SK-N-SH treated with all-trans-retinoic acid at 6 μM for 48 hours (cell line): ENCODE data around the gene TCTN1.

Source experiments
- ARNTL ChIP-seq: fragments of 450-650 bp; formaldehyde crosslinking; IDR thresholded peaks from 2 replicates; pipeline ENCODE4 v1.5.0; 2020; ENCODE audit warnings: low read depth, mild to moderate bottlenecking, moderate library complexity, borderline replicate concordance
- GLIS3 ChIP-seq: fragments of 250-450 bp; sonication (Bioruptor Pico); IDR thresholded peaks from 2 replicates; pipeline ENCODE4 v1.5.0; 2020; ENCODE audit warnings: mild to moderate bottlenecking, moderate library complexity
- ISL1 ChIP-seq: fragments of 250-450 bp; sonication (Bioruptor Pico); IDR thresholded peaks from 2 replicates; pipeline ENCODE4 v2.1.2; 2022; ENCODE audit warnings: mild to moderate bottlenecking, moderate library complexity
- PPARA ChIP-seq: fragments of 250-450 bp; sonication (Bioruptor Pico); IDR thresholded peaks from 2 replicates; pipeline ENCODE4 v1.5.0; 2020; ENCODE audit warnings: mild to moderate bottlenecking, borderline replicate concordance
- RARB ChIP-seq: fragments of 250-450 bp; sonication (Bioruptor Pico); IDR thresholded peaks from 2 replicates; pipeline ENCODE4 v1.8.0; 2021; ENCODE audit warnings: mild to moderate bottlenecking, moderate library complexity
- TCF4 ChIP-seq: fragments of 250-450 bp; sonication (Bioruptor Pico); IDR thresholded peaks from 2 replicates; pipeline ENCODE4 v1.8.0; 2021; ENCODE audit warnings: mild to moderate bottlenecking, moderate library complexity, borderline replicate concordance
- TOX ChIP-seq: fragments of 250-450 bp; sonication (Bioruptor Pico); IDR thresholded peaks from 2 replicates; pipeline ENCODE4 v1.8.0; 2021; ENCODE audit warnings: mild to moderate bottlenecking, moderate library complexity, borderline replicate concordance
- ZC3H10 ChIP-seq: fragments of 250-450 bp; sonication (Bioruptor Pico); IDR thresholded peaks from 2 replicates; pipeline ENCODE4 v1.5.1; 2021; ENCODE audit warnings: mild to moderate bottlenecking, moderate library complexity
- ZFP3 ChIP-seq: fragments of 250-450 bp; sonication (Bioruptor Pico); IDR thresholded peaks from 2 replicates; pipeline ENCODE4 v1.5.0; 2020; ENCODE audit warnings: mild to moderate bottlenecking, moderate library complexity
- ZNF565 ChIP-seq: fragments of 450-650 bp; formaldehyde crosslinking; conservative IDR thresholded peaks from 2 replicates; pipeline ENCODE4 v1.5.0; 2020; ENCODE audit warnings: low read depth, mild to moderate bottlenecking, moderate library complexity
- ZNF70 ChIP-seq: fragments of 450-650 bp; formaldehyde crosslinking; IDR thresholded peaks from 2 replicates; pipeline ENCODE4 v1.5.0; 2020; ENCODE audit warnings: mild to moderate bottlenecking, moderate library complexity
- TF ChIP-seq, protein P1 (sequence below): fragments of 250-450 bp; sonication (Bioruptor Pico); IDR thresholded peaks from 2 replicates; pipeline ENCODE4 v1.8.0; 2020; ENCODE audit warnings: mild to moderate bottlenecking, moderate library complexity, borderline replicate concordance
- TF ChIP-seq, protein P2 (sequence below): fragments of 250-450 bp; sonication (Bioruptor Pico); IDR thresholded peaks from 2 replicates; pipeline ENCODE4 v1.5.1; 2020; ENCODE audit warnings: low read depth, mild to moderate bottlenecking, moderate library complexity

DNA sequence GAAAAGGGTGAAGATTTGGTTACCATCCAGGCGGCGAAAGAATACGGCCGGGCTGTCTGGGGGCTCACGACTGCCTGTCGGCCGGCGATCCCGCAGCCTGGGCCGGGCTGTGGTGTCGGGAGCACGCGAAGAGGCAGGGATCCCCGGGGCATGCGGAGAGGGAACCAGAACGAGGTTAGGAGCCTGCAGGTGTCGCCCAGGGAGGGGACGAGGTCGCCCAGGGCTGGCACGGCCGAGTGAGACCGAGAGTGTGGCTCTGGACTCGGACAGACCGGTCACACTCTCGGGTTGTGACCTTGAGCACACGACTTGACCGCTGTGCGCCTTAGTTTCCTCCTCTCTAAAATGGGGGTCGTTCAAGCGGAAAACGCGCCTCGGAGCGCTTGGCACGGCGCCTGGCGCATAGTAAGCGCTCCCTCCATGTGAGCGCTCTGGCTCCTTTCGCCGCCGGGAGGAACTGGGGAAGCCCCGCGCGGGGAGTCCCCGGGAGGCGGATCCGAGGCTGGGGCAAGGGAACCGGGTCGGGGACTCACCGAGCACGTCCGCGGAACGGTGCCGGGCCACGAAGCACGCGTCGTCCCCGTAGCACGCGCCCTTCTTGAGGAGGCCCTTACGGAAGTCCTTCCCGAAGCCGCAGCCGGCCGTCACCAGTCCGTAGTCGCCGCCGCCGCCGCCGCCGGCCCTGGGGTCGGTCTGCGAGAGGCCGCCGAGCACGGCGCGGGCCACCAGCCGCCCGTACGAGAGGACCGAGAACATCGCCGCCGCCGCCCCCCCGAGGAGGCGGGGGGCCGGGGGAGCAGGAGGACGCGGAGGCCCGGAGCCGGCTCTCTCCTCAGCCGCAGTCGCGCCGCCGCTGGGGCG is 31.4 kb upstream of the TCTN1 start:
- TF ChIP-seq, protein P1, sequence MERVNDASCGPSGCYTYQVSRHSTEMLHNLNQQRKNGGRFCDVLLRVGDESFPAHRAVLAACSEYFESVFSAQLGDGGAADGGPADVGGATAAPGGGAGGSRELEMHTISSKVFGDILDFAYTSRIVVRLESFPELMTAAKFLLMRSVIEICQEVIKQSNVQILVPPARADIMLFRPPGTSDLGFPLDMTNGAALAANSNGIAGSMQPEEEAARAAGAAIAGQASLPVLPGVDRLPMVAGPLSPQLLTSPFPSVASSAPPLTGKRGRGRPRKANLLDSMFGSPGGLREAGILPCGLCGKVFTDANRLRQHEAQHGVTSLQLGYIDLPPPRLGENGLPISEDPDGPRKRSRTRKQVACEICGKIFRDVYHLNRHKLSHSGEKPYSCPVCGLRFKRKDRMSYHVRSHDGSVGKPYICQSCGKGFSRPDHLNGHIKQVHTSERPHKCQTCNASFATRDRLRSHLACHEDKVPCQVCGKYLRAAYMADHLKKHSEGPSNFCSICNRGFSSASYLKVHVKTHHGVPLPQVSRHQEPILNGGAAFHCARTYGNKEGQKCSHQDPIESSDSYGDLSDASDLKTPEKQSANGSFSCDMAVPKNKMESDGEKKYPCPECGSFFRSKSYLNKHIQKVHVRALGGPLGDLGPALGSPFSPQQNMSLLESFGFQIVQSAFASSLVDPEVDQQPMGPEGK (CRISPR knock-in tag), result no peak
- TF ChIP-seq, protein P2, sequence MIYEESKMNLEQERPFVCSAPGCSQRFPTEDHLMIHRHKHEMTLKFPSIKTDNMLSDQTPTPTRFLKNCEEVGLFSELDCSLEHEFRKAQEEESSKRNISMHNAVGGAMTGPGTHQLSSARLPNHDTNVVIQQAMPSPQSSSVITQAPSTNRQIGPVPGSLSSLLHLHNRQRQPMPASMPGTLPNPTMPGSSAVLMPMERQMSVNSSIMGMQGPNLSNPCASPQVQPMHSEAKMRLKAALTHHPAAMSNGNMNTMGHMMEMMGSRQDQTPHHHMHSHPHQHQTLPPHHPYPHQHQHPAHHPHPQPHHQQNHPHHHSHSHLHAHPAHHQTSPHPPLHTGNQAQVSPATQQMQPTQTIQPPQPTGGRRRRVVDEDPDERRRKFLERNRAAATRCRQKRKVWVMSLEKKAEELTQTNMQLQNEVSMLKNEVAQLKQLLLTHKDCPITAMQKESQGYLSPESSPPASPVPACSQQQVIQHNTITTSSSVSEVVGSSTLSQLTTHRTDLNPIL (CRISPR knock-in tag), result no peak
- TF ChIP-seq PPARA, result no peak
- no peak for TF ChIP-seq ZNF70 (CRISPR knock-in tag)
- TF ChIP-seq ZFP3 (CRISPR knock-in tag), result no peak
- no peak for TF ChIP-seq ARNTL (CRISPR knock-in tag)
- no peak for TF ChIP-seq RARB
- TF ChIP-seq ZC3H10, result no peak
- no peak for TF ChIP-seq TOX (CRISPR knock-in tag)
- no peak for TF ChIP-seq GLIS3
- no peak for TF ChIP-seq TCF4 (CRISPR knock-in tag)
- no peak for TF ChIP-seq ZNF565 (CRISPR knock-in tag)
- TF ChIP-seq ISL1 (CRISPR knock-in tag), result no peak
